ENCODE results near the gene RUNDC3A. TPM values are rescaled to one million over a fixed set of nuclear protein-coding genes. Genes with fewer than 3 reads are reported as not detected.
"Not testable (repeated sequence)": the region's sequence is repeated elsewhere in the genome, so short reads cannot be mapped to it uniquely, and the experiment has no call there.

Gene RUNDC3A
- total and polyA plus RNA-seq, 8 donors: 0.43 to 40.8 (median 4.5) TPM; not detected in 1

- peak; percentile 44 to 85 for DNase-seq
- Histone ChIP-seq H3K36me3 (peaks cover 11 to 23% (median 22%) of the 10 kb centered on the region in 4 donors), H3K4me3 (peak overlapping the region; percentile 62 to 89 (median 76)), H3K27me3 (no peaks in the 10 kb centered on the region), H3K27ac (peak overlapping the region; percentile 83 to 91 (median 87)), H3K4me1 (peaks cover 11 to 55% (median 23%) of the 10 kb centered on the region in 4 donors), H3K9me3 (no peaks in the 10 kb centered on the region)
- intact Hi-C loops (cut with DNase I; ENCODE audit: low total_unique reads): no loop called here
- WGBS, 5 donors: 1 to 3% (median 1%) methylated on average over 20 to 21 of the region's 21 CpGs
- TF ChIP-seq EP300 (IDR thresholded peaks at IDR 0.05): no peak
- peak in 1 of 3 donors; percentile 6 for TF ChIP-seq POLR2AphosphoS5 (IDR thresholded peaks at IDR 0.05)
- TF ChIP-seq, protein P1, sequence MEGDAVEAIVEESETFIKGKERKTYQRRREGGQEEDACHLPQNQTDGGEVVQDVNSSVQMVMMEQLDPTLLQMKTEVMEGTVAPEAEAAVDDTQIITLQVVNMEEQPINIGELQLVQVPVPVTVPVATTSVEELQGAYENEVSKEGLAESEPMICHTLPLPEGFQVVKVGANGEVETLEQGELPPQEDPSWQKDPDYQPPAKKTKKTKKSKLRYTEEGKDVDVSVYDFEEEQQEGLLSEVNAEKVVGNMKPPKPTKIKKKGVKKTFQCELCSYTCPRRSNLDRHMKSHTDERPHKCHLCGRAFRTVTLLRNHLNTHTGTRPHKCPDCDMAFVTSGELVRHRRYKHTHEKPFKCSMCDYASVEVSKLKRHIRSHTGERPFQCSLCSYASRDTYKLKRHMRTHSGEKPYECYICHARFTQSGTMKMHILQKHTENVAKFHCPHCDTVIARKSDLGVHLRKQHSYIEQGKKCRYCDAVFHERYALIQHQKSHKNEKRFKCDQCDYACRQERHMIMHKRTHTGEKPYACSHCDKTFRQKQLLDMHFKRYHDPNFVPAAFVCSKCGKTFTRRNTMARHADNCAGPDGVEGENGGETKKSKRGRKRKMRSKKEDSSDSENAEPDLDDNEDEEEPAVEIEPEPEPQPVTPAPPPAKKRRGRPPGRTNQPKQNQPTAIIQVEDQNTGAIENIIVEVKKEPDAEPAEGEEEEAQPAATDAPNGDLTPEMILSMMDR (IDR thresholded peaks at IDR 0.05): peak in 3 of 7 experiments; percentile 3 to 37 (median 17)
Observed at GRCh38 chr17:44345454-44346026, 37.1 kb downstream of the RUNDC3A start.

DNA sequence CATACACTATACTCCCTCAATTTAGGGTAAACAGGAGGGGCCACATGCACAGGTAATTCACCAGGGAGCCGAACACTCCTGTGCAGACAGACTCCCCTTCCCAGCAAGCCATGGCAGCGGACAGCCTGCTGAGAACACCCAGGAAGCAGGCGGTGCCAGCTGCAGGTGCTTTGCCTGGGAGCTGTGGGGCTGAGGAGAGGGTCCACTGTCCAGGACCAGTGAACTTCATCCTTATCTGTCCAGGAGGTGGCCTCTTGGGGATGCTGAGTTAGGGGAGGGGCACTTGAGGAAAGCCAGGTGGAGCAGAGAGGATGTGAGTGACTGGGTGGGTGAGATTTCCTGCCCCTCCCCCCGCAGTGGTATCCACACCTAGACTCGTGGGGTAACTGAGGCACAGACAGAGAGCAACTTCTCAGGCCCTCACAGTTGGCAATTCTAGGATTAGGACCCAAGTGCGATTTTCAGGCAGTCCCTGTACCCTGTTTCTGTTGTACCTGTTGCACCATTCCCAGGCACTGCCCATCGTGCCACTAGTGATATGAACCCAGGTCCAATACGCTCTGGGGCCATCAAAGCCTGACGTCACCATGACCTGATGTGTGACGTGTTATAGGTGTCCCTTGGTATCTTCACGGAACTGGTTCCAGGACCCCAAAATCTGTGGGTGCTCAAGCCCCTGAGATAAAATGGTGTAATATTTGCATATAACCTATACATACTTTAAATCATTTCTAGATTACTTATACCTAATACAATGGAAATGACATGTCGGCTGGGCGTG is 37.9 kb downstream of the RUNDC3A start:
- no peaks in the 10 kb centered on the region for H3K9me3 ChIP-seq
- 61 to 66% (median 64%) methylated on average over 13 of the region's 13 CpGs for WGBS, 5 donors
- TF ChIP-seq, protein P1 (IDR thresholded peaks at IDR 0.05): peak in 1 of 7 experiments; percentile 25
- TF ChIP-seq POLR2A (IDR thresholded peaks at IDR 0.05): no peak
- TF ChIP-seq POLR2AphosphoS5 (IDR thresholded peaks at IDR 0.05): no peak
- no peak for TF ChIP-seq EP300 (IDR thresholded peaks at IDR 0.05)
- H3K4me1 ChIP-seq: peaks cover 11 to 55% (median 23%) of the 10 kb centered on the region in 4 donors
- H3K27me3 ChIP-seq: no peaks in the 10 kb centered on the region
- no peak for DNase-seq
- intact Hi-C loops (cut with DNase I; ENCODE audit: low total_unique reads): no loop called here
- peak overlapping the region; percentile 62 to 89 (median 76) for H3K4me3 ChIP-seq
- H3K36me3 ChIP-seq: peaks cover 18 to 31% (median 29%) of the 10 kb centered on the region in 4 donors
- peak overlapping the region; percentile 27 to 89 (median 87) for H3K27ac ChIP-seq

- 72 to 86% (median 83%) methylated on average over 18 of the region's 18 CpGs for WGBS, 5 donors
- H3K27me3 ChIP-seq; intact Hi-C loops (cut with DNase I; ENCODE audit: low total_unique reads); H3K9me3 ChIP-seq; DNase-seq; H3K4me3 ChIP-seq: not testable (repeated sequence)
- Histone ChIP-seq H3K36me3 (peaks cover 30 to 42% (median 41%) of the 10 kb centered on the region in 4 donors), H3K27ac (peak overlapping the region in 1 of 5 donors; percentile 34), H3K4me1 (peaks cover 11 to 55% (median 23%) of the 10 kb centered on the region in 4 donors)
Observed at GRCh38 chr17:44347206-44348055, 39.0 kb downstream of the RUNDC3A start.

DNA sequence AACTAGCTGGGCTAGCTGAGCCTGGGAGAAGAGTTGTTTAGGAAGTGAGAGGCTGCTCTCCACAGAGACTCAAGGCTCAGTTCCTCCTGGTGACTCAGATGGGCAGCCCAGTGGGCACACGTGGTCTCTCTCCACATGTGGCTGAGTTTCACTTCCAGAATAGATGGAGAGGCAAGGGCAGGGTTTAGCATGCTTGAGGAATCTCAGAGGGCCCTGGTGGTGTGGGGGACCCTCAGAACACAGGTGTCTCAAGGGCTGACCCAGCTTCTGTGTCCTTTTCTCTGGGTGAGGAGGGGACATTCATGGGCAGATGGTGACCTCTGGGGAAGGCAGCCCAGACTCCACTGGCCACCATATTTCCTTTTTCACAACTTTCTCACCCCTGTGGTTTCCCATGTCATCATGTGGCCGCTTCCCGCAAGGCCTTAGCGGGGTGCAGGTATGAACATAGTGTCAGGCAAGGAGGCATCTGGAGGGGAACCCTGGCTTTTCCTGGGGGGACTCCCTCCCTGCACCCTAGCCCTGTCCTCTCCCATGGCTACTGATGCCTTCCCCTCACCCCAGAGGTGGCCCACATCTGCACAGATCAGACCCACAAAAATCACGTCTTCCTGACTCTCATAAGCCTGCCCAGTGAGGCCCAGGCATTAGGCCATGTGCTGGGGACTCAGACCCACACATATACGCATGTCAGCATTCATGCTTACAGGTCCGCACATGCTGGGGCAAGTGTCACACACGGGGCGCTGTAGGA is 40.0 kb downstream of the RUNDC3A start:
- no peak for DNase-seq
- WGBS, 5 donors: 74 to 86% (median 79%) methylated on average over 9 of the region's 9 CpGs
- H3K36me3 ChIP-seq: peaks cover 38 to 51% (median 49%) of the 10 kb centered on the region in 4 donors
- H3K27ac ChIP-seq: no peak overlapping the region
- no peak for TF ChIP-seq POLR2AphosphoS5 (IDR thresholded peaks at IDR 0.05)
- intact Hi-C loops (cut with DNase I; ENCODE audit: low total_unique reads): no loop called here
- peaks cover 13 to 59% (median 25%) of the 10 kb centered on the region in 4 donors for H3K4me1 ChIP-seq
- H3K4me3 ChIP-seq: no peak overlapping the region
- no peaks in the 10 kb centered on the region for H3K9me3 ChIP-seq
- H3K27me3 ChIP-seq: no peaks in the 10 kb centered on the region
